Naive thymus-derived CD4-positive, alpha-beta T cell (primary cell): Measurements from ENCODE around the gene UPK2. TPM values are rescaled to one million over a fixed set of nuclear protein-coding genes. Genes with fewer than 3 reads are reported as not detected.
"Not testable (repeated sequence)": the region's sequence is repeated elsewhere in the genome, so short reads cannot be mapped to it uniquely, and the experiment has no call there.

Experiments
- ATAC-seq: fragments of 150-1000 bp; cut with Tn5 transposase; 2 replicates; pipeline ENCODE4 v1.10.0; 2021; ENCODE audit warnings: mild to moderate bottlenecking, moderate library complexity
- CTCF ChIA-PET: fragments of 350-600 bp; sonication (Branson Sonifier 250); formaldehyde crosslinking; loops from one replicate; lab custom pipeline; 2021; ENCODE audit warnings: antibody characterized with exemption; lab: Charles Lee
- POLR2A ChIA-PET: fragments of 350-600 bp; sonication (Branson Sonifier 250); formaldehyde crosslinking; loops from one replicate; lab custom pipeline; 2021; ENCODE audit warnings: antibody characterized with exemption, inconsistent platforms; lab: Charles Lee
- DNase-seq, 9 donors: peaks; one replicate each; pipeline versions ENCODE4 v3.0.0 to v3.0.0-alpha.2; 2020 to 2022; ENCODE audit warnings: mixed read lengths in 1 of 9
- H3K27ac ChIP-seq: one replicate; pipeline ENCODE4 v1.7.0; 2013; ENCODE audit warnings: mild to moderate bottlenecking, low read depth, low read length, moderate library complexity
- H3K27me3 ChIP-seq, 2 donors: one replicate each; pipeline ENCODE4 v1.7.0; 2013; ENCODE audit warnings: low read length in 2 of 2, mild to moderate bottlenecking in 2 of 2, moderate library complexity in 2 of 2; ENCODE audit not compliant: control insufficient read depth in 2 of 2, insufficient read depth in 2 of 2
- H3K36me3 ChIP-seq, 3 experiments: 1 replicate in 2 of 3; 2 replicates in 1 of 3; pipeline ENCODE4 v1.7.0; 2013; ENCODE audit warnings: low read length in 3 of 3, mild to moderate bottlenecking in 3 of 3, moderate library complexity in 1 of 3; ENCODE audit not compliant: insufficient read depth in 3 of 3, control insufficient read depth in 2 of 3
- H3K4me1 ChIP-seq, 2 donors: one replicate each; pipeline ENCODE4 v1.7.0; 2013; ENCODE audit warnings: low read length in 2 of 2, mild to moderate bottlenecking in 2 of 2, moderate library complexity in 1 of 2; ENCODE audit not compliant: control insufficient read depth in 2 of 2, insufficient read depth in 2 of 2
- H3K4me3 ChIP-seq: 2 replicates; pipeline ENCODE4 v1.7.0; 2013; ENCODE audit warnings: mild to moderate bottlenecking, low read length
- H3K9me3 ChIP-seq, 3 experiments: 1 replicate in 2 of 3; 2 replicates in 1 of 3; pipeline ENCODE4 v1.7.0; 2013; ENCODE audit warnings: low read length in 3 of 3; ENCODE audit not compliant: control insufficient read depth in 2 of 3
- H3K27ac Mint-ChIP-seq, 9 donors: one replicate each; pipeline ENCODE4 v1.8.0; 2020 to 2022; ENCODE audit warnings: mixed read lengths in 9 of 9, mild to moderate bottlenecking in 8 of 9, moderate library complexity in 5 of 9, inconsistent platforms in 2 of 9
- H3K27me3 Mint-ChIP-seq, 5 donors: one replicate each; pipeline ENCODE4 v1.8.0; 2021 to 2022; ENCODE audit warnings: mixed read lengths in 5 of 5, mild to moderate bottlenecking in 1 of 5
- H3K36me3 Mint-ChIP-seq, 5 donors: one replicate each; pipeline ENCODE4 v1.8.0; 2020 to 2022; ENCODE audit warnings: mixed read lengths in 5 of 5, mild to moderate bottlenecking in 3 of 5, inconsistent platforms in 1 of 5
- H3K4me1 Mint-ChIP-seq, 7 donors: one replicate each; pipeline ENCODE4 v1.8.0; 2020 to 2022; ENCODE audit warnings: mixed read lengths in 7 of 7, mild to moderate bottlenecking in 3 of 7, inconsistent platforms in 1 of 7
- H3K4me3 Mint-ChIP-seq, 10 donors: one replicate each; pipeline ENCODE4 v1.8.0; 2020 to 2022; ENCODE audit warnings: mild to moderate bottlenecking in 10 of 10, mixed read lengths in 10 of 10, moderate library complexity in 6 of 10, inconsistent platforms in 2 of 10
- H3K9me3 Mint-ChIP-seq, 11 donors: one replicate each; pipeline ENCODE4 v1.8.0; 2020 to 2022; ENCODE audit warnings: mixed read lengths in 11 of 11, mild to moderate bottlenecking in 4 of 11, inconsistent platforms in 1 of 11, moderate library complexity in 1 of 11
- intact Hi-C, 2 donors: fragments of 100-400 bp; cut with micrococcal nuclease; formaldehyde crosslinking; loops; one replicate each; pipeline ENCODE4 v1.15.1; 2023
- polyA plus RNA-seq, 2 donors: library from polyadenylated mRNA; unstranded; fragments of 300-500 nt; fragmentation: Illumina TruSeq; gene quantifications; one replicate each; pipeline ENCODE4 v1.2.3, GENCODE V29; 2021
- total RNA-seq, 6 experiments: library from RNA in 5 of 6; stranded (reverse) in 5 of 6; gene quantifications; 1 replicate in 5 of 6; 2 replicates in 1 of 6; pipeline ENCODE4 v1.2.3 and lab custom pipeline; 2021 to 2026

The UPK2 gene
- total and polyA plus RNA-seq, 7 experiments from 2014 or later: 0.24 to 0.51 TPM; not detected in 5

- POLR2A ChIA-PET: no interaction called here
- H3K4me1 ChIP-seq: no peaks in the 10 kb centered on the region
- Mint-ChIP-seq H3K9me3 (no peaks in the 10 kb centered on the region), H3K4me1 (peaks cover 0 to 9% (median 5%) of the 10 kb centered on the region in 7 donors), H3K4me3 (no peak overlapping the region), H3K27ac (no peak overlapping the region), H3K36me3 (no peaks in the 10 kb centered on the region), H3K27me3 (peaks cover 0 to 6% (median 0%) of the 10 kb centered on the region in 5 donors)
- DNase-seq: no peak
- no peaks in the 10 kb centered on the region for H3K27me3 ChIP-seq
- no peaks in the 10 kb centered on the region for H3K9me3 ChIP-seq
- H3K36me3 ChIP-seq: no peaks in the 10 kb centered on the region
- CTCF ChIA-PET: interaction anchor here (0.7 to 1.0 kb wide), 2 partner anchors 13 to 272 kb away, joined by 3 to 4 read pairs; no protein-coding TSS in a partner anchor
- intact Hi-C loops: no loop called here
- no peak for ATAC-seq
- no peak overlapping the region for H3K27ac ChIP-seq
- H3K4me3 ChIP-seq: no peak overlapping the region
Measured at GRCh38 chr11:118961189-118961588, 5.1 kb downstream of the UPK2 start.

GRCh38 chr11:118961591-118961990, 5.5 kb downstream of the UPK2 start:
- H3K9me3 Mint-ChIP-seq: no peaks in the 10 kb centered on the region
- no peaks in the 10 kb centered on the region for H3K4me1 ChIP-seq
- DNase-seq: no peak
- H3K36me3 ChIP-seq: no peaks in the 10 kb centered on the region
- intact Hi-C loops: no loop called here
- no peak overlapping the region for H3K27ac ChIP-seq
- ChIA-PET CTCF (interaction anchor here (0.7 to 1.0 kb wide), 2 partner anchors 14 to 272 kb away, joined by 3 to 4 read pairs; no protein-coding TSS in a partner anchor), POLR2A (no interaction called here)
- no peak overlapping the region for H3K4me3 ChIP-seq
- no peaks in the 10 kb centered on the region for H3K9me3 ChIP-seq
- H3K36me3 Mint-ChIP-seq: no peaks in the 10 kb centered on the region
- H3K4me1 Mint-ChIP-seq: peaks cover 0 to 5% (median 1%) of the 10 kb centered on the region in 7 donors
- H3K4me3 Mint-ChIP-seq: no peak overlapping the region
- no peak overlapping the region for H3K27ac Mint-ChIP-seq
- ATAC-seq: no peak
- peaks cover 0 to 6% (median 0%) of the 10 kb centered on the region in 5 donors for H3K27me3 Mint-ChIP-seq
- no peaks in the 10 kb centered on the region for H3K27me3 ChIP-seq

GRCh38 chr11:118969508-118969907, 13.4 kb downstream of the UPK2 start:
- H3K9me3 ChIP-seq, DNase-seq, H3K36me3 Mint-ChIP-seq, intact Hi-C loops, H3K27ac ChIP-seq, H3K4me1 ChIP-seq, H3K27me3 ChIP-seq, H3K9me3 Mint-ChIP-seq, H3K4me3 Mint-ChIP-seq, H3K27ac Mint-ChIP-seq, H3K4me1 Mint-ChIP-seq, H3K4me3 ChIP-seq, H3K36me3 ChIP-seq, ATAC-seq: not testable (repeated sequence)
- POLR2A ChIA-PET: interaction anchor here (0.5 kb wide), 1 partner anchor 26 kb away, joined by 3 read pairs; no protein-coding TSS in a partner anchor
- CTCF ChIA-PET: interaction anchor here (0.6 kb wide), 1 partner anchor 227 kb away, joined by 3 read pairs; no protein-coding TSS in a partner anchor
- H3K27me3 Mint-ChIP-seq: peaks cover 0 to 22% (median 11%) of the 10 kb centered on the region in 5 donors

DNA sequence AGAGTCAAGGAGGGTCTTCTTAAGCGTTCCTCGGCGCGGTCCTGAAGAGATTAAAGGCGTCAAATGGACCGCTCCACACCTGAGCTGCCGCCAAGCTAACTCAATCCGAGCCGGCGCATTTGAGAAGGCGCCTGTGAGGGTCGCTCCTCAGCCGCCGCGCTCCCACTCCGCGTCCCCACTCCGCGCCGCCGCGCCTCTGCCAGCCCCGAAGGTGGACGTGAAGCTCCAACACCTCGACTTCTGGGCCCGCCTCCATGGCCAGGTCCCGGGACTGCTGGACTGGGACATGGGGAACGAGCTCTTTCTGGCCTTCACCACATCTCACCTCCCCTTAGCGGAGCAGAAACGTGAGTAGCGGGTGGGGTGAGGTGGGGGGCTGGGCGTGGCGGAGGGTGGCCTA, 15.5 kb downstream of the UPK2 start, which contains the start of gene FOXR1:
Gene FOXR1 (plus strand): TSS at position 116 of the 400 bp plus-strand sequence. CDS start 171 bp downstream, at position 287.
- no peaks in the 10 kb centered on the region for H3K27me3 ChIP-seq
- no peak within 1 kb of the TSS for H3K4me3 ChIP-seq
- no peak within 1 kb of the TSS for H3K4me3 Mint-ChIP-seq
- H3K4me1 Mint-ChIP-seq: no peaks in the 10 kb centered on the region
- no peaks in the 10 kb centered on the region for H3K4me1 ChIP-seq
- ATAC-seq (no peak), DNase-seq (no peak)
- no peak within 1 kb of the TSS for H3K27ac Mint-ChIP-seq
- H3K9me3 Mint-ChIP-seq: peaks cover 0 to 2% (median 0%) of the 10 kb centered on the region in 11 donors
- CTCF ChIA-PET: interaction anchor here (0.6 kb wide), 1 partner anchor 199 kb away, joined by 3 read pairs; no protein-coding TSS in a partner anchor
- POLR2A ChIA-PET: no interaction called here
- H3K9me3 ChIP-seq: no peaks in the 10 kb centered on the region
- peaks cover 0 to 29% (median 16%) of the 10 kb centered on the region in 5 donors for H3K27me3 Mint-ChIP-seq
- no peaks in the 10 kb centered on the region for H3K36me3 Mint-ChIP-seq
- no peak within 1 kb of the TSS for H3K27ac ChIP-seq
- intact Hi-C loops: no loop called here
- H3K36me3 ChIP-seq: no peaks in the 10 kb centered on the region

DNA sequence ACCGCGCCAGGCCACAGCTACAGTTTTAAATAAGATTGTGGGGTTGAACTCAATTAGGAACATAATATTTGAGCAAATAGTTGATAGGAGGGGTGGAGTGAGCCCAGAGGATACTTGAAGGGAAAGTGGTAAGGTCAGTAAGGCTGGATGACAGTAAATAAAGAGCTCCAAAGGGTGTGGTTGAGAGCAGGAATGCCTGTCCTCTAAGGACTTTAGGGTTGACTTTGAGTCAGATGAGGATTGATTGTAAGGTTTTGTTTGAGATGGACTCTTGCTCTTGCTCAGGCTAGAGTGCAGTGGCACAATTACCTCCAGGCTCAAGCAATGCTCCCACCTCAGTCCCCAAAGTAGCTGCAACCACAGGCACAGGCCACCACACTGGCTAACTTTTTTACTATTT, 17.9 kb downstream of the UPK2 start:
- peaks cover 0 to 29% (median 16%) of the 10 kb centered on the region in 5 donors for H3K27me3 Mint-ChIP-seq
- ChIA-PET CTCF (no interaction called here), POLR2A (no interaction called here)
- Histone ChIP-seq H3K4me1 (no peaks in the 10 kb centered on the region), H3K27me3 (no peaks in the 10 kb centered on the region), H3K27ac (no peak overlapping the region), H3K36me3 (no peaks in the 10 kb centered on the region), H3K9me3 (no peaks in the 10 kb centered on the region), H3K4me3 (no peak overlapping the region)
- intact Hi-C loops: no loop called here
- ATAC-seq (no peak), DNase-seq (no peak)
- H3K27ac Mint-ChIP-seq: peak overlapping the region in 1 of 9 donors; percentile 65
- no peaks in the 10 kb centered on the region for H3K36me3 Mint-ChIP-seq
- H3K4me1 Mint-ChIP-seq: no peaks in the 10 kb centered on the region
- H3K4me3 Mint-ChIP-seq: no peak overlapping the region
- H3K9me3 Mint-ChIP-seq: peaks cover 0 to 3% (median 0%) of the 10 kb centered on the region in 11 donors

- DNase-seq (no peak), ATAC-seq (no peak)
- Histone ChIP-seq H3K9me3 (no peaks in the 10 kb centered on the region), H3K36me3 (no peaks in the 10 kb centered on the region), H3K27me3 (no peaks in the 10 kb centered on the region), H3K4me3 (no peak overlapping the region), H3K4me1 (no peaks in the 10 kb centered on the region), H3K27ac (no peak overlapping the region)
- Mint-ChIP-seq H3K4me1 (no peaks in the 10 kb centered on the region), H3K4me3 (no peak overlapping the region), H3K27ac (peak overlapping the region in 1 of 9 donors; percentile 31), H3K9me3 (peaks cover 0 to 3% (median 0%) of the 10 kb centered on the region in 11 donors), H3K36me3 (no peaks in the 10 kb centered on the region), H3K27me3 (peaks cover 0 to 17% (median 12%) of the 10 kb centered on the region in 5 donors)
- intact Hi-C loops: no loop called here
- ChIA-PET POLR2A (no interaction called here), CTCF (no interaction called here)
Measured at GRCh38 chr11:118975771-118976709, 19.9 kb downstream of the UPK2 start.
